Measurements from ENCODE around the gene EIF3I. TPM values are rescaled to one million over a fixed set of nuclear protein-coding genes. Genes with fewer than 3 reads are reported as not detected.

The EIF3I gene
- total and polyA plus RNA-seq, 2 of the 13 experiments (the other 11 are each of a cell fraction or from before 2014, with no cell fraction given) = 210 to 223 TPM

GRCh38 chr1:32250893-32251716, 28.9 kb downstream of the EIF3I start, which contains the start of gene LCK (continued):
- TF ChIP-seq SAFB2 (CRISPR knock-in tag; IDR thresholded peaks at IDR 0.05; ENCODE audit: borderline replicate concordance, low read depth) = no peak
- peak; percentile 8; the same call in 1 of the 2 replicates for TF ChIP-seq SALL1 (CRISPR knock-in tag; IDR thresholded peaks at IDR 0.05)
- no peak for TF ChIP-seq USF2 (IDR thresholded peaks at IDR 0.05; ENCODE audit: low read depth, low read length)
- TF ChIP-seq USF2 (CRISPR knock-in tag; IDR thresholded peaks at IDR 0.05; ENCODE audit: borderline replicate concordance) = no peak
- TF ChIP-seq NR2F1 (CRISPR knock-in tag; IDR thresholded peaks at IDR 0.05) = no peak
- TF ChIP-seq ZXDC (CRISPR knock-in tag; IDR thresholded peaks at IDR 0.05) = no peak
- no peak for TF ChIP-seq IKZF4 (CRISPR knock-in tag; IDR thresholded peaks at IDR 0.05; ENCODE audit: borderline replicate concordance, low read depth, not compliant biosample characterization)
- no peak for TF ChIP-seq HNRNPLL (IDR thresholded peaks at IDR 0.05; ENCODE audit: low read depth, low read length, poor library complexity, severe bottlenecking)
- TF ChIP-seq NRL (CRISPR knock-in tag; IDR thresholded peaks at IDR 0.05; ENCODE audit: borderline replicate concordance) = 0 out of 2 replicates have a peak, but pooled peaks have one; percentile 53
- TF ChIP-seq RXRA (CRISPR knock-in tag; IDR thresholded peaks at IDR 0.05) = no peak
- TF ChIP-seq TFDP1 (CRISPR knock-in tag; IDR thresholded peaks at IDR 0.05; ENCODE audit: borderline replicate concordance) = peak; percentile 25; the same call in 1 of the 2 replicates
- 0 out of 2 replicates have a peak, but pooled peaks have one; percentile 65 for TF ChIP-seq FOXC1 (CRISPR knock-in tag; IDR thresholded peaks at IDR 0.05; ENCODE audit: borderline replicate concordance)
- no peak for TF ChIP-seq CCAR2 (optimal IDR thresholded peaks at IDR 0.05; ENCODE audit: low read depth, low read length)
- TF ChIP-seq HNRNPL (IDR thresholded peaks at IDR 0.05; ENCODE audit: low read depth, low read length) = 0 out of 2 replicates have a peak, but pooled peaks have one; percentile 37
- TF ChIP-seq AKNA (CRISPR knock-in tag; IDR thresholded peaks at IDR 0.05; ENCODE audit: borderline replicate concordance) = no peak

Measured in HepG2 (cell line).